SH-SY5Y (cell line): ENCODE data around the gene HCFC1.

Experiments used
- GATA2 ChIP-seq: IDR thresholded peaks from 2 replicates; pipeline ENCODE4 v1.6.1; 2011; ENCODE audit warnings: mild to moderate bottlenecking, low read depth, low read length
- GATA3 ChIP-seq: IDR thresholded peaks from 2 replicates; pipeline ENCODE4 v1.6.1; 2011; ENCODE audit warnings: low read depth, mild to moderate bottlenecking, low read length, moderate library complexity

The HCFC1 gene

GRCh38 chrX:153956044-153956907, 15.3 kb downstream of the HCFC1 start:
- TF ChIP-seq GATA2 (no peak), GATA3 (no peak)

- TF ChIP-seq GATA3 (no peak), GATA2 (no peak)
Measured at GRCh38 chrX:153955228-153955732, 16.3 kb downstream of the HCFC1 start.

GRCh38 chrX:153954558-153955227, 16.9 kb downstream of the HCFC1 start:
- TF ChIP-seq GATA2 (no peak), GATA3 (no peak)

- no peak for TF ChIP-seq GATA3
- no peak for TF ChIP-seq GATA2
Measured at GRCh38 chrX:153953892-153954557, 17.6 kb downstream of the HCFC1 start.

GRCh38 chrX:153953342-153953830, 18.2 kb downstream of the HCFC1 start:
- TF ChIP-seq GATA2 (no peak), GATA3 (no peak)

GRCh38 chrX:153952373-153953026, 19.1 kb downstream of the HCFC1 start:
- TF ChIP-seq GATA2 = no peak
- no peak for TF ChIP-seq GATA3

- TF ChIP-seq GATA3 (no peak), GATA2 (no peak)
Measured at GRCh38 chrX:153951683-153952372, 19.8 kb downstream of the HCFC1 start.

- TF ChIP-seq GATA3 (no peak), GATA2 (no peak)
Measured at GRCh38 chrX:153950127-153950526, 21.5 kb downstream of the HCFC1 start.

GRCh38 chrX:153948847-153949805, 22.5 kb downstream of the HCFC1 start:
- TF ChIP-seq GATA3 (no peak), GATA2 (no peak)

- TF ChIP-seq GATA3 = no peak
- no peak for TF ChIP-seq GATA2
Measured at GRCh38 chrX:153948002-153948466, 23.6 kb downstream of the HCFC1 start.

- TF ChIP-seq GATA2 (no peak), GATA3 (no peak)
Measured at GRCh38 chrX:153947009-153947769, 24.4 kb downstream of the HCFC1 start.
